ENCODE data around the gene ABHD14A.

DNA sequence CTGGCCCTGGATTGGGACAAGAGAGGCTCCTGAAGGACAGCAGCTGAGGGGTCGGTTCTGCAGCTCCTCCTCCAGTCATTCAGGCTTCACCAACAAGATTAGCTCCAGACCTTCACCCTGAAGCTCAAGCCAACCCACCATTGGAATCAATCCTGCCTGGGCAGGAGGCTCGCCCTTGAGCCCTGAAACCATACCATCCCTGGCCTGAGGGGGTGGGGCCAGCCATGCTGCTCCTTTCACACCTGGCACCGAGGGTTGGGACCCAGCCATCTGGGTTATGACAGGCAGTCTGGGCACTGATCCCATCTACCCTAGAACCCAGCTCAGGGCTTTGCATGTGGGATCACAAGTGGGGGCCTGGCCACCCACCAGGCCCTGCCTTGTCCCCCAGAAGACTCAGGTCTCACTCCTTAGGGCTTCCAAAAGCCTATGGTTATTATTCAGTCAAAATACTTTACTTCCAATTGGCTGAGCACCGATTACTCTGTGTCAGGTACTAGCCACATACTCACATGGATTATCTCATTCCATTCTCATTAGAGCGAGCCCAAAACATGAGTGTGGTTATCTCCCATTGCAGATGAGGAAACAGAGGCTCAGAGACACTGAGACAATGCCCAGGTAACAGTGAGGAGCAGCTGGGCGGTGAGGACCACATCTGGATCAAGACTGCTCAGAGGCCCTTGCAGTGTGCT lies 4.1 kb upstream of the ABHD14A start:
- TF ChIP-seq, protein P1, sequence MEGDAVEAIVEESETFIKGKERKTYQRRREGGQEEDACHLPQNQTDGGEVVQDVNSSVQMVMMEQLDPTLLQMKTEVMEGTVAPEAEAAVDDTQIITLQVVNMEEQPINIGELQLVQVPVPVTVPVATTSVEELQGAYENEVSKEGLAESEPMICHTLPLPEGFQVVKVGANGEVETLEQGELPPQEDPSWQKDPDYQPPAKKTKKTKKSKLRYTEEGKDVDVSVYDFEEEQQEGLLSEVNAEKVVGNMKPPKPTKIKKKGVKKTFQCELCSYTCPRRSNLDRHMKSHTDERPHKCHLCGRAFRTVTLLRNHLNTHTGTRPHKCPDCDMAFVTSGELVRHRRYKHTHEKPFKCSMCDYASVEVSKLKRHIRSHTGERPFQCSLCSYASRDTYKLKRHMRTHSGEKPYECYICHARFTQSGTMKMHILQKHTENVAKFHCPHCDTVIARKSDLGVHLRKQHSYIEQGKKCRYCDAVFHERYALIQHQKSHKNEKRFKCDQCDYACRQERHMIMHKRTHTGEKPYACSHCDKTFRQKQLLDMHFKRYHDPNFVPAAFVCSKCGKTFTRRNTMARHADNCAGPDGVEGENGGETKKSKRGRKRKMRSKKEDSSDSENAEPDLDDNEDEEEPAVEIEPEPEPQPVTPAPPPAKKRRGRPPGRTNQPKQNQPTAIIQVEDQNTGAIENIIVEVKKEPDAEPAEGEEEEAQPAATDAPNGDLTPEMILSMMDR (IDR thresholded peaks at IDR 0.05; ENCODE audit: low read length): no peak
- TF ChIP-seq EZH2 (optimal IDR thresholded peaks at IDR 0.05; ENCODE audit: low read depth, low read length): no peak

Data from MM.1S (cell line).